GM19035 (cell line): Measurements from ENCODE around the gene RCAN1.

Experiments
- ATAC-seq: cut with Tn5 transposase; IDR thresholded peaks from one replicate; pipeline ENCODE4 v1.9.1; 2021; ENCODE audit not compliant: unreplicated experiment

The RCAN1 gene

DNA sequence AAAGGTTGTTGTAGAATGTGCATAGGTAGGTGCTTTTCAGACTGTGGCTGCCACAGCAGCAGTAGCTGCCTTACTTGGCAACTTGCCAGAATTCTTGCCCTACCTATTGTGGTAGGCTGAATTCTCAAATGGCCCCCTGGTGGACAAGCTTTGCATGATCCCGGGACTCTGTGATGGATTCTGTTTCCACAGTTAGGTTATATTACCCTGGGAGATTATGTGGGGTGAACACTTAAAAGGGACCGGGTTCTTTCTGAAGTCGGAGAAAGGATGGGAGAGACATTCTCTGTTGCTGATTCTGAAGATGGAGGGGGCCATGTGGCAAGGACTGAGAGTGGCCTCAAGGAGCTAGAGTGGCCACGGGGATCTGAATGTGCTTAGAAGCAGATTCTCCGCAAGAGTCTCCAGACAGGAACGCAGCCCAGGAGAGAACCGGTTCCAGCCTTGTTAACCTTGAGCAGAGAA, 70.8 kb downstream of the RCAN1 start:
- no peak for ATAC-seq

DNA sequence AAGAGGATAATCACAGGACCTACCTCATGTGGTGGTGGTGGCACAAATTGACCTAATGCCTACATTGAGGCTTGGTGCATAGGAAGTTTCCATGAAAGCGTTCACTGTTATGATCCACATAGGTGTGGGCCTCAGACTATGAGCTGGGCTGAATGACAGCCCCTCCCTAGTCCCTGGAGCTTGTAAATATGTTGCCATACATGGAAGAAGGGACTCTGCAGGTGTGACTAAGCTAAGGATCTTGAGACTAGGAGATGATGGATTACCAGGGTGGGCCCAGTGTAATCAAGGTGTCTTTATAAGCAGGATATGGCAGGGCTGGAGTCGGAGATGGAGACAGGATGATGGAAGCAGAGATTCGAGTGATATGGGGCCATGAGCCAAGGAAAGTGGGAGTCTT, 71.9 kb downstream of the RCAN1 start:
- no peak for ATAC-seq

DNA sequence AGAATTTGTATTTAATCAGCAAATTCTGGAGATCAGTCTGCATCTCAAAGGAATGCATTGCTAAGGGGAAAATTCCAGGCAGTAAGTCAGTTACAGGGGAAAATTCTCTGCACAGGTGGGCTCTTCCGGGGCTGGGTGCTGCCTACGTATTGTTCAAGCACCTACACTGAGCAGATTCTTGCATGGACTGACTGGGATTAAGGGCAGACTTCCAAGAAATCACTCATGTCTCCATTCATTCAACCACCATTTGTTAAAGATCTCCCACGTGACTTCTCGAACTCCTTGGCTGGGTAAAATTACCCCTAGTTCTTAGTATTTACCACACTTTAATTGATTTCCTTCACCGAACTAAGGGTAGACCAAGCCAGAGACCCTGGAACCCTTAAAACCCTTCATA, 74.7 kb downstream of the RCAN1 start:
- ATAC-seq = no peak

DNA sequence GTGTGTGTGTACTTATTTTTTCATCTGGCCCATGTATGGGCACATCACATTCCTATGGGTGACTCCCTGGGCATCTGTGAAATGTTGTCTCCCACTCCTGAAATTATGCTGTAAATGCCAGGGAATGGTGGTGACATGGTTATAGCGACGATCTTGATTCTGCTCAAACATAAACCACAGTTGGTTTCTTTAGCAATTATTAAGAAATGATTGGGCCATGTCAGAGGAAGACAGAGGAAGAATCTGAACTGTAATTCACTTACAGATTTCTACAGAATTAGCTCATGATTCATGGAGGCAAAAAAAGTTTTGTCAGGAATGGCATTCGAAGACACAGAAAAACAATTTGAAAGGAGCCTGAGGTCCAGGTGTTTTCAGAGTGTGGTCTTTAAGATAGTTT, 77.1 kb downstream of the RCAN1 start:
- ATAC-seq = no peak

DNA sequence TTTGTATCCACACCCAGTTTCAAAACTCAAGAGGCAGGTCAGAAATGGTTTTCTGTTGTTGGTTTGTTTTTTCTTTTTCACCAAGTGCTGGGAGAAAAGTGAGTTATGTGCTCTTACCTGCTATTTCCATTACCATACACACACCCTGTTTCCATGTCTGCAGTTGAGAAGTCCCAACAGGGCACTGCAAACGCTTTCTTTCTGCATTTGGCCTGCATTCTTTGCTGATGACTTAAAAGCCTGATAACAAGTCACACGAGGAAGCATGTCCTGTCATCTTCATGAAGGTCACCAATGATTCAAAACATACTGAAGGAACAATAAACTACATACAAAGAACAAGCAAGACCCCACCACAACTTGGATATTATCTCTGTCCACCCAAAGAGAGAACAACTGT, 78.1 kb downstream of the RCAN1 start:
- no peak for ATAC-seq

DNA sequence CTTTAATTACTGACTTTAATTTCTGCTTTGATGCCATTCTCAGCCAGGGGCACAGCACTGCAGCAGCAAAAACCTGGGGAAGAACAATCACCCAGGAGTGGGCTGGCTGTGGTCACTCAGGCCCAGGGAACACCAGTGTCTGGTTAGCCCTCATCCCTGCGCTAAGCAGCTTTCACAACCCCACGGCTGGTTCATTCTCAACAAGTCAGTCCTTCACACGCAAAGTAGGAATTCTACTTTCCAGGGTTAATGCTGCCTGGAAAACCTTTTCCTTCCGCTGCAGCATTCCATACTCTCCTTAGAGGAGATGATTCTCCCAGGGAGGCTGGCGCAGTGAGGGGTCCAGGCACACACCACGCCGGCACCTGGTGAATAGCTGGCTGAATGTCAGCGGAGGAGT, 78.6 kb downstream of the RCAN1 start:
- ATAC-seq = no peak

DNA sequence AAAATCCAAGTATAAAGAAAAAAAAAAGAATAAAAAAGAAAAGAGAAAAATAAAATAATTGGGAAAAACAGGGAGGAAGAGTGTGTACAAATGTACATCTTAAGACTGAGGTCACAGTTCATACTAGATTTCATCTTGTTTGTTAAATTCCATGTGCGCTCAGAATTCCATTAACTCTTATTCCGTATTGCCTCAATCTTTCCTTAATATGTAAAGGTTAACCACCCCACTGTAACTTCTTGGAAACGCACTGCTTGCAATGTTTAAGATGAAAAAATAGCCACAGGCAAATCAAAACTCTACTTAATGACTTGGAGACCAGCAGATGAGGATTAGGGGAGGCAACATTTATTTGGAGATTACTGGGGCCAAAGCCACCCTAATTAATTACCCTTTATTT, 79.0 kb downstream of the RCAN1 start:
- ATAC-seq = no peak

DNA sequence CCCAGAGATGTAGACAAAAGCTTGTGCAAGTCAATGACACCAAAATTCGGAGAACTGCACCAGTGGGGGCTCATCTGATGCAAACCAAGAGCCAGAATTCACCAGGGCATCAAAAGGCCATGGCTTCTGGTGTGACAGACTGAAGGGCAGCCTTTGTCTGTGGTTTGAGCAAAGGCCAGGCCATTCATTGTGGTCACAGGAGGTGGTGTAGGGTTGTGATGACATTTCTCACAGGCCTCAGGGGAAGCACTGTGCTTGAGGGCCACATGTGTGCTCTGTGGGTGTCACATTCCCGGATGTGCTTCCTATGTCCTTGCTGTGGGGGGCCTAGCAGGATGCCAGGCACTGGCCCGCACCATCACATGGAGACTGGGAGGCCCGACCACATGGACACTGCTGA, 80.4 kb downstream of the RCAN1 start:
- no peak for ATAC-seq

DNA sequence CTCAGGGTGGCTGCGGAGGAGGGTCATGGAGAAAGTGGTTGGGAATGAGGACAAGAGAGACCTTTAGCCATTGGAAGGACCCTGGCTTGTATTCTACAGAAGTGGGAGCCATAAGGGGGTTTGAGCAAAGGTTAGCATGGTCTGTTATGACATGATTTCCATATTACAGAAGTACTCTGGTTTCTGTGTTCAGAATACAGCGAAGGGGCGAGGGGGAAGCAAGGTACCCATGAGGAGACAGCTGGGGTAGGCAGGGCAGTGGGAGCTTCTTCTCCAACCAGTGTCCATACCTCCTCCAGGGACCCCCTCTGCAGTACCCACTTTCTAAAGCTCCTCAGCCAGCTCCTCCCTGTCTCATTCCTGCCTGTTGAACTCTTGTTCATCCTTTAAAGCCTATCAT, 81.0 kb downstream of the RCAN1 start:
- ATAC-seq = no peak

DNA sequence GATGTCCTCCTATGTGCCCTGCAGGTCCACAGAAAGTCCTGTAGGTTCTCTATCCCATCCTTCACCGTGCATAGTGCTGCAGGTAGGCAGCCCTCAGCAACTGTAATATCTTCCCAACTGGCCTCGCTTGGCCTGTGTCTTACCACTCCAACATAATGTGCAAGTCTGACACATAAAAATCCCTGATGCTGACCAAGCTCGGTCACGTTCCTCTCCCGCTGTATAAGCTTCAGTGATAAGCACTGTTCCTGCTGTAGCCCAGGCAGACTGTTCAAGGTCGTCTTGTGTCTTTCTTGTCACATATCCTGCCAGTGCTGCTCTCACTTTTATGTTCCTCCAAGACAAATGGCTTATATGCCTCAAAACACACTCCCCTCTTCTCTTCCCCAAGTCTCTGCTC, 83.5 kb downstream of the RCAN1 start:
- ATAC-seq = no peak

DNA sequence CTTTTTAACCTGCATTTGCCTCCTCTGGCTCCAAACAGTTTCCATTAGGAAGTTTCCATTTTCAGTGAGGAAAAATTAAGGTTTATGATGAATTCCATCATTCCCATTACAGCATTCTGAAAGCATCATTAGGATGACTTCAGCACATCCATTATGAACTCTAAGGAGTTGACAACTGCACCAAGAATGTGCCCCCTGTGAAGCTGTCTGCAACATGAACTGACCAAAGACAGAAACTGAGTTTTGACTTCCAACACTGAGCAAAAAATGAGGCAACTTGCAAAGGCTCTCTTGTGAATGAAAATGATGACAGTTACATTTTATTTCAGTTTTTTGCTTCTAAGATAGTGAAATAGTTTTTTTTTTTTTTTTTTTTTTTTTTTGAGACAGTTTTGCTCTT, 84.7 kb downstream of the RCAN1 start:
- no peak for ATAC-seq

DNA sequence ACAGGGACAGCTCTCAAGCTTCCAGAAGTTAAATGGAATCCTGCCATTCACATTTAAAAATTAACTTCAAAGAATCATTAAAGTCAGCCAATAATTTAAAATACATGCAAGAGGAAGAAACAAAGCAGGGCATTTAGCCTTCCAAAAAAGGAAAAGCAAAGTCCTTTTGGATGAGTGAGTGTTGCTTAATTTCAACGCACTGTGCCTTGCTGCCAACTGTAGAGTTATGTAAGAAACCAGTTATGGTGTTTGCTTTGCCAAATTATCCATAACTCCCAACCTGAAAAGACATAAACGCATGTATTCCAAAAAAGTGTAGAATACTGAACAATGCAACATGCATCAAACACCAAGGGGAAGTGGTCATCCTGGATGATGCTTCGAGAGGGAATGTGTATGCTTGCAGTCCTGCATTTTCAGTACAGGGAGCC, 86.8 kb downstream of the RCAN1 start:
- ATAC-seq = no peak

DNA sequence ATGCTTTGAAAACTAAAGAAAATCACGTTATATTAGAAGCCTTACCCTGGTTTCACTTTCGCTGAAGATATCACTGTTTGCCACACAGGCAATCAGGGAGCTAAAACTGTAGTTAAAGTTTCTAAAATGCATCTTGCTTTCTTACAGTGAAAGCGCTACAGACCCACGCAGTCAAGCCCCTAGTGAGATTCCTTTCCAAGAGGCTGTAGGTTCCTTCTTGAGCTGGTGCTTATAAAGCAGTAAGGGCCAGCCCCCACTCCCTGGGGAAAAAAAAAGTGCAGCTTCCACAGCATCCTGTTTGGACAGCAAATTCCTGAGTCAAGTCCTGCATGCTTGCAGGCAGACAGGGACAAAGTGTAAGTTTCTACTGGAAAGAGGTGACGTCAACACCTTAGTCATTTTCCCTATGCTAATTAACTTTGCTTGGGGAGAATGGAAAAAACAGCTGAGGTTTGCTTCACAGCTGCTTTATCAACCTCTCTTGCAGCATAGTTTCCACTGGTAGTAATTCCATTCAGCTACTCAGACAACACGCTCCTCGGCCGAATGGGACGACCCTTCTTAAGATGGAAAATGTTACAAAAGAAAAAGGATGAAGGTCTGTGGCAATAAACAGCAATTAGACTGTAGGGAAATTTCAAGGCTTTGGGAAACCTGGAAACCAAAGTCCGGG, 88.2 kb downstream of the RCAN1 start:
- no peak for ATAC-seq

DNA sequence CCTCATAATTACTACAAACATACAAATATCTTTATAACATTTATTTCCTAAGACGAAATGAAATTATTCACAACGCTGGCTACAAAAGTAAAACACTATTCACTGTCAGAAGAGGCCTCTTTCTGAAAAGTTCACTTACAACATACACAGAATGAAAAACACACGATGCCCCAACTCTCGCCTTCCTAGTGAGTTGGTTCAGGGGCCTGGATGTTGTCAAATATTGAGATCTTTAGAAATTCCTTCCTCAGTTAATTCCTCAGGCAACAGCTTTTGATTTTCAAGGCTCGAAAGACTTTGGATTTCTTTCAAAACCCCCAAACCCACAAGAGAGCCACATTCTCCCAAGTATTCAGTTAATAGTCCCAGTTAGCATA, 88.7 kb downstream of the RCAN1 start:
- ATAC-seq = no peak

DNA sequence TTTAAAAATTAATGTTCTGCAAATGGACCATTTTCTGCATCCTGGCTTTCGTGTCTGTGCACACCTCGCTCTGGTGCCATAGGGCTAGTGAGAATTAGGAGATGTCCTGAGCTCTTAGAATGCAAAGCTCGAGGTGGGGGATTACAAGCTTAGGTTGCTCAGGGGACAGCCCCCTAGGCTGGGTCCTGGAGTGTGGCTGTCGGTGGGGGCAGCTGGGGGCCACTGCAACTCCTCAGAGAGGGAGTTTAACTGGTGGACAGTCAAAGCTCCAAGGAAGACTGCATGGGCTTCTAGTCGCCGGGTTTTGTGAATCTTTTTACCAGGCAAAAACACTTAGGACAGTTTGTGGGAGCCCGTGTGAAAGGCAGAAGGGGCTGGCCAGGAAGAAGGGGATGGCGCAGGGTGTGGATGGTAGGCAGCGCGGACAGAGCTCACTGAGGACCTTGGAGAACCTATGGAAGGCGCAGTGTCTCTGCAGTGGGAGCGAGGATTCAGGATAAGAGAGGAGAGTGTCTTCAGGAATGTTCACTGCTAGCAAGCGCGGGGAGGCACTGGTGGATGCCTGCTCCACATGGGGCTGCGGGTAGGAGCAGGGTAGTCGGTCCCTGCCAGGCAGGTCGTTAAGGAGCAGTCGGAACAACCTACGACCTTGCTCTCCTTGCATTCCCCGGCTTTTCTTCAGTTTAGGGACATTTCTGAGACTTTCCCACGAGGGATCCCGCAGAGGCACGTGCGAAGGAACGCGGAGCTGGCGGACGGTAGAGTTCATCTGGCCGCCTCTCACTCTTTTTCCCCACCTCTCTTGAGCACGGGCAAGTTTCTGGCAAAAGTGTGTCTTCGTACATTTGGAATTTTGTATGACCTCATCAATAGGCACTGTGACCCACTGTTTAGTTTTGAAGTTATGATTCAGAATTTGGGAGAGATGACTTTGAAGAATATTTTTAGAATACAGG, 90.0 kb downstream of the RCAN1 start:
- ATAC-seq = no peak

DNA sequence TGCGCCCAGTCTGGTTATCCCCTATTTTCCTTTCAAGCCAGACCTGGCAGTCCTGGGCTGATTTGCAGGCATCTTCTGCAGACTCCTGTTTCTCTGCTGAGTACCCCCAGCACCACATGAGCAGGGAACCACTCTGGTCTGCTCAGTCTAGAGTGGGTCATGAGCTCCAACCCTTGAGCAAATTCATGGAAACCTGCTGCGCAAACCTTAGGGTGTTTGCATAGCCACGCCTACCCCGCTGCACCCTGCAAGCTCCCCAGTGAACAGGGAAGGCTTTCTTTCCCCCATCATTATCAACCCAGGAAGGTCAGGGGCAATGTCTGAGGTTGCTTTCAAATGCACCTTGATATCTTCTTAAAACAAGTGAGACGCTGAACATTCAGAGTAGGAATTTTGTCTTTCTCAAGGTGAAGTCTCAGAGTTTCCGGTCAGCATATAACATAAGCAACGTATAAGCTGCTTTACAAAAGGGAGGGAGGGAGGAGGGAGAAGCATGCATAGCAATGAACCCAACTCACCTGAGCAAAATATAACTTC, 91.8 kb downstream of the RCAN1 start:
- no peak for ATAC-seq

DNA sequence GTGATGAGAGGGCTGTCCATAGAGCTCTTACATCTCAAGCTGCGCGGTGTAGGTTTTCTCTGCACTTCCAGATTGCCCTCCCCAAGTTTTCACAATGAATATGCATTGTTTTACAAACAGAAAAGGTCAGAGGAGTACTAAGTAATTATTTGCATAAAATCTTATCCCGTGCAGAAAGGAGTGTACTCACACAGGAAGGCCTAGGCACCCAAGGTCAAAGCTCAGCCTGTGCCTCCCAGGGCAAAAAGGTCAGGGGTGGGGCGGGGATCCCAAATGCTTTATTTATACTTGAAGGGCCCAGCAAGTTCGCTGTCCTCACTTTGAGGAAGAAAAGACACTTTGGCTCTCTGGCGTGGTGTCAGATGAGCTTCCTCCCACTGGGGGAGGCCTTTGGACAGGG, 92.6 kb downstream of the RCAN1 start:
- no peak for ATAC-seq

DNA sequence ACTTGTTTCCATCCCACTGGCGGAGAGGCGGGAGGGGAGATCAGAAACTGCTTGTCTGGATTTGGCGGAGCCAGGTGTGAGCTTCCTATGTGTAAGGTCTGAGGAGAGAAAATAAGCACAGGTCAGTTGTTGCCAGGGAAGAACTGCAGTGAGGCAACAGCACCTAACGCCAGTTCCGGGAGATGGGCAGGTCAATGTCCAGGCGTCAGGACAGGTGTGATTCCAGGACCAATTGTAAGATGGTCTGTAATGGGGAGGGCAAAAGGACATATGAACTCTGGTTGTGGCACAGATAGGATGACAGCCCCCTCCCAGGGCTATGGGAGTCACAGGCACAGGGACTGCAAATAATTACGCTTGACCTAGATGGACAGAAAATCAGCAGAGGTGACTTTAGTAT, 93.4 kb downstream of the RCAN1 start:
- ATAC-seq = no peak

DNA sequence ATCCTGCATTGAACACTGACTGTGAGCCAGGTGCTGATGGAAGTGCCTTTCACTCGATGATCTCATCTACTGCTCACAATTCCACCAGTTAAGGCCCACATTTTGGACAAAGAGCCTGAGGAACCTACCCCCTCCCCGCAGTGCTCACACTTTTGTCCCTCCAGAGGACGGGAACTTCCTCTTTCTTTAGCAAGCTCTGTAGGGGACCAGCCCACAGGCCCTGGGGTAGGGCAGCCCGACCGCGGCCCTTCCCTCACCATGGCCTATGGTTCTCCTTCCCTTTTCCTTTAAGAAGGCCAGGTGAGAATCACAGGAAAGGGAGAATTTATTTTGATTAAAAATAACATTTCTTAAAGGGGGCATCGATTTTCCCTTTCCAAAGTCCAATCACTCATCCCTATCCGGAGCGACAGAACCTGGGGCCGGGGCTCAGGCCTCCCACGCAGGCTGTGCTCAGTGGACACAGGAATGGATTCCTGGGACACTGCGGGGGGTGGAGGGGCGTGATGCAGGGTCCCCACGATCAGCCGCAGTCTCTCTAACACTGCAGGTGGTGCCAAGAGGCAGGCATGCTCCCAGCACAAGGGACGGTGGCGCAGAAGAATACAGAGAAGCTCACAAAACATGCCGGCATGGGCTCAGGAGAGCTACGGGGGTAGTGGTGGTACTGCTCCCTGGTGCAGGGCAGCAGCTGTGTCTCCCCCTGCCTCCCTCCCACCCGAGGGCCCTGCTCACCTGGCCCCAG, 94.0 kb downstream of the RCAN1 start:
- no peak for ATAC-seq

DNA sequence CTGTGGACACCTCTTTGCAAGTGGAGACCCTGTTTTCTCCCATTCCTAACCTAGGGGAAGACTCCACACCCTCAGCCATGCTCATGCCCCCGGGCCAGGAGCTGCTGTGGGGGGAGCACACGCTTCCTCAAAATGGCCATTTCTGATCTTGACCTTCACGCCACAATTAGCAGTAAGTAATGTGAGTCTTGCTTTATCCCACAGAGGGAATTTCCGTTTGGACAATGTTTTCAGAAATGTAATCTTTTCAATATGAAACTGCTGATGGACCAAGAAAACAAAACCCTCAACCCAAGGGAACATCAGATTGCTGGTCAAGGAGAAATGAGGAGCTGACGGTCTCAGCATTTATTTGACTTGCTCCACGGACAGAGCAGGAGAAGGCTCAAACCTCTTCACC, 94.6 kb downstream of the RCAN1 start:
- ATAC-seq = no peak

DNA sequence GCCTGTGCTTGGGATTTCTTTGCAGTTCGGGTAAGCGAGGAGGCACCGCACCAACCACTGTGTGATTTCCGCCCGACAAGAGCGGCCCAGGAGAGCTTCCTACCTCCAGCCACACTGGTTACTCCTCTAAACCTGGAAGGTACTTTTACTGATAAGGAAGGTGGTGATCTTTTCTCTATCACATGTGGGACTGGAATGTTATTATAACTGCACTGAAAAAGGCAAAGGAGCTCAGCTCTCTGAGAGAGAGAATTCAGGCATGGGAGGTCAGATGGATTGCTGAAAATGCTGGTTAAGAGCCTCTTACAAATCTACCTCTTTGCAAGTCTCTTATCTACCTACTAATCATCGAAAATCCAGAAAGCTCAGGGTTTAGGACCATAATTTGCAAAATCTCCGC, 95.2 kb downstream of the RCAN1 start:
- ATAC-seq = no peak
